Astrocyte (in vitro differentiated cells and primary cell): ENCODE measurements around the gene RPLP2. TPM values are rescaled to one million over a fixed set of nuclear protein-coding genes. Genes with fewer than 3 reads are reported as not detected.

ENCODE experiments used
- DNase-seq: peaks from one replicate; pipeline ENCODE4 v3.0.0-alpha.2; 2010; ENCODE audit warnings: low read depth
- FAIRE-seq: peaks from 2 replicates; lab custom pipeline; 2011; peaks lifted over from hg19 to GRCh38; lab: Jason Lieb, UNC
- H2AFZ ChIP-seq: 2 replicates; pipeline ENCODE4 v1.6.0; 2012; ENCODE audit warnings: low read depth, low read length, inconsistent platforms
- H3K27ac ChIP-seq: 2 replicates; pipeline ENCODE4 v1.5.1; 2011; ENCODE audit warnings: low read depth, low read length, inconsistent platforms
- H3K27me3 ChIP-seq: 2 replicates; pipeline ENCODE4 v1.6.0; 2011; ENCODE audit warnings: low read length, inconsistent platforms; ENCODE audit not compliant: insufficient read depth
- H3K36me3 ChIP-seq: 2 replicates; pipeline ENCODE4 v1.5.1; 2011; ENCODE audit warnings: low read length, inconsistent platforms; ENCODE audit not compliant: insufficient read depth
- H3K4me1 ChIP-seq: 2 replicates; pipeline ENCODE4 v1.5.1; 2011; ENCODE audit warnings: low read length, inconsistent platforms; ENCODE audit not compliant: insufficient read depth
- H3K4me2 ChIP-seq: 2 replicates; pipeline ENCODE4 v1.6.0; 2012; ENCODE audit warnings: low read length, inconsistent platforms
- H3K4me3 ChIP-seq: 2 replicates; pipeline ENCODE4 v1.5.1; 2011; ENCODE audit warnings: low read depth, mild to moderate bottlenecking, low read length, inconsistent platforms; ENCODE audit not compliant: insufficient read depth
- H3K79me2 ChIP-seq: 2 replicates; pipeline ENCODE4 v1.6.0; 2012; ENCODE audit warnings: mild to moderate bottlenecking, low read length, inconsistent platforms; ENCODE audit not compliant: insufficient read depth
- H3K9ac ChIP-seq: 2 replicates; pipeline ENCODE4 v1.6.0; 2012; ENCODE audit warnings: mild to moderate bottlenecking, low read length, inconsistent platforms
- H3K9me3 ChIP-seq: 2 replicates; pipeline ENCODE4 v1.5.1; 2012; ENCODE audit warnings: low read depth, mild to moderate bottlenecking, low read length, inconsistent platforms; ENCODE audit not compliant: insufficient read depth
- H4K20me1 ChIP-seq: 2 replicates; pipeline ENCODE4 v1.6.0; 2012; ENCODE audit warnings: low read length, inconsistent platforms; ENCODE audit not compliant: insufficient read depth
- H3K27ac Mint-ChIP-seq: one replicate; pipeline ENCODE4 v1.8.0; 2021; ENCODE audit warnings: mild to moderate bottlenecking, mixed read lengths; ENCODE audit not compliant: unreplicated experiment
- H3K27me3 Mint-ChIP-seq: one replicate; pipeline ENCODE4 v1.8.0; 2021; ENCODE audit warnings: low read depth, mixed read lengths; ENCODE audit not compliant: unreplicated experiment
- H3K36me3 Mint-ChIP-seq: one replicate; pipeline ENCODE4 v1.8.0; 2021; ENCODE audit warnings: low read depth, mixed read lengths; ENCODE audit not compliant: unreplicated experiment
- H3K4me1 Mint-ChIP-seq: one replicate; pipeline ENCODE4 v1.8.0; 2021; ENCODE audit warnings: low read depth, mixed read lengths; ENCODE audit not compliant: unreplicated experiment
- H3K4me3 Mint-ChIP-seq: one replicate; pipeline ENCODE4 v1.8.0; 2021; ENCODE audit warnings: mild to moderate bottlenecking, moderate library complexity, mixed read lengths; ENCODE audit not compliant: unreplicated experiment
- H3K9me3 Mint-ChIP-seq: one replicate; pipeline ENCODE4 v1.8.0; 2021; ENCODE audit warnings: mild to moderate bottlenecking, mixed read lengths; ENCODE audit not compliant: unreplicated experiment
- CTCF ChIP-seq: IDR thresholded peaks from 2 replicates; pipeline ENCODE4 v1.5.1; 2011; ENCODE audit warnings: low read depth, mild to moderate bottlenecking, inconsistent platforms, low read length, moderate library complexity; ENCODE audit not compliant: insufficient read depth
- EZH2 ChIP-seq: IDR thresholded peaks from 2 replicates; pipeline ENCODE4 v1.6.1; 2012; ENCODE audit warnings: mild to moderate bottlenecking, low read length, inconsistent platforms; ENCODE audit not compliant: insufficient read depth
- total RNA-seq: library from RNA; stranded (reverse); gene quantifications from 2 replicates; pipeline ENCODE4 v1.2.1, GENCODE V29; 2021

Gene RPLP2
- total RNA-seq, 1 donor from 2014 or later: 1,666 TPM

- Mint-ChIP-seq H3K9me3 (no peaks in the 10 kb centered on the region), H3K27me3 (no peaks in the 10 kb centered on the region), H3K27ac (peak overlapping the region; percentile 78), H3K4me3 (peak overlapping the region; percentile 85), H3K36me3 (peaks cover 2% of the 10 kb centered on the region), H3K4me1 (no peaks in the 10 kb centered on the region)
- Histone ChIP-seq H3K79me2 (peaks cover 4% of the 10 kb centered on the region), H3K27ac (peak overlapping the region; percentile 81), H3K9ac (peak overlapping the region; percentile 86), H2AFZ (peak overlapping the region; percentile 56), H3K9me3 (no peaks in the 10 kb centered on the region), H3K36me3 (no peaks in the 10 kb centered on the region), H3K4me3 (peak overlapping the region; percentile 77), H4K20me1 (peaks cover 52% of the 10 kb centered on the region), H3K4me1 (peaks cover 16% of the 10 kb centered on the region), H3K4me2 (peak overlapping the region; percentile 96), H3K27me3 (no peaks in the 10 kb centered on the region)
- FAIRE-seq: no peak
- TF ChIP-seq EZH2 (no peak), CTCF (no peak)
- DNase-seq: peak; percentile 64
Measured at GRCh38 chr11:797296-798092, 12.3 kb upstream of the RPLP2 start.

GRCh38 chr11:798093-798713 is 11.6 kb upstream of the RPLP2 start, which contains the start of gene SLC25A22:
TSS of gene SLC25A22 (minus strand) at chr11:798281. CDS start at chr11:795006, 3,275 bp downstream.
- peak; percentile 19 for TF ChIP-seq CTCF
- TF ChIP-seq EZH2: no peak
- peak within 1 kb of the TSS; percentile 77 for H3K4me3 ChIP-seq
- no peaks in the 10 kb centered on the region for H3K36me3 ChIP-seq
- H3K4me2 ChIP-seq: peak within 1 kb of the TSS; percentile 96
- Mint-ChIP-seq H3K4me1 (no peaks in the 10 kb centered on the region), H3K27me3 (no peaks in the 10 kb centered on the region), H3K9me3 (no peaks in the 10 kb centered on the region), H3K36me3 (peaks cover 2% of the 10 kb centered on the region), H3K4me3 (peak within 1 kb of the TSS; percentile 85), H3K27ac (peak within 1 kb of the TSS; percentile 78)
- H3K9ac ChIP-seq: peak within 1 kb of the TSS; percentile 86
- FAIRE-seq (no peak), DNase-seq (peak; percentile 48)
- peaks cover 55% of the 10 kb centered on the region for H4K20me1 ChIP-seq
- H3K4me1 ChIP-seq: peaks cover 16% of the 10 kb centered on the region
- H3K9me3 ChIP-seq: no peaks in the 10 kb centered on the region
- H3K79me2 ChIP-seq: peaks cover 11% of the 10 kb centered on the region
- H2AFZ ChIP-seq: peak within 1 kb of the TSS; percentile 56
- no peaks in the 10 kb centered on the region for H3K27me3 ChIP-seq
- H3K27ac ChIP-seq: peak within 1 kb of the TSS; percentile 81
